HG03045 (cell line): ENCODE data around the gene EIF4G2.

ENCODE experiments used
- ATAC-seq: cut with Tn5 transposase; IDR thresholded peaks from one replicate; pipeline ENCODE4 v1.9.1; 2021; ENCODE audit warnings: mild to moderate bottlenecking, moderate library complexity; ENCODE audit not compliant: unreplicated experiment

EIF4G2 gene

DNA sequence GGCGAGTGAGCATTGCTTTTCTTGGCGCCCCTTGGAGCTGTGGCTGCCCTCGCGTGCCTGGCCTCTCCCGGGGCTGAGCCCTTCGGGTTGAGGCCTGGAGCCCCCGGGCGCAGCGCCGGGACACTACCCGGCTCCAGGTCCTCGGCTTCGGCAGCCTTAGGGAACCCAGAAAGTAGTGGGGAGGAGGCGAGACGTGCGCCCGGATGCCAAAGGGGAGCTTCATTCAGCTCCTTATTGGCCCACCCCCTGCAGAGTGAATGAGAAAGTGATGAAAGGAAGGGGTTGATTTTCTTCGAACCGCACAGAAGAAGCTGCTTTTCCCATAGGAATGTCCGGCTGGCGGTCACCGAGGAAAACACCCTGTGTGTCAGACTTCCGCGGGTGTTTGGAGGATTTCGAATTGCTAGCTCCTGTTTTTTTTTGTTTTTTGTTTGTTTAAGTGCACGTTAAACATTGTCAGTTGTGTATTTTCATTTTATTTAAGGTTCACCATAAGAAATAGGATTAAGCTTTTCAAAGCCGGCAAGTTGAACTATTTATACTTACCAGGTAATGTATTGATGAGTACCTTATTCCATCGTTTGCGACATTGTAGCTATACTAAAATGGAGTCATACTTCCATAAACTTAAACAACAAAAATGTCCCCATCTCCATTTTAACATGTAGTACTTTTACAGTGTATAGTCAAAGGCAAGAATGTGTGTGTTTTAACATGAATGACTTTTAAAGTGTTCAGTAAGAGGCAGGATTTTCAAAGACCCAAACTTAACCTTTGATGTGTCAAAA, 841 bp upstream of the EIF4G2 start:
- ATAC-seq, result peak; percentile 15

DNA sequence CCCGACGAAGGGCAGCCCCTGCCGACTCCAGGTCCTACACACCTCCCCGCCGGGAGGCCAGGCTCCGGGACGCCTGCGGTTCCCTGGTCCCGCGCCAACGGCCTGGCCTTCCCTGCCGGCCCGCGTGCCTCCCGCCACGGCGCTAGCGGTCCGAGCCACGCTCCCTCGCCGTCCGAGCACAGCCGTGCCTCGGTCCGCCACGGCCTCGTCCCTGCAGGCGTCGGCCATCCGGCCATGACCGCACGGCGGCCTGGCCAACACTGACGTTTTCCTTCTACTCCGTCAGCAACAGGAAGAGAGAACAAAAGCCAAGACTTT, 532 bp downstream of the EIF4G2 start:
- ATAC-seq, result peak; percentile 21

DNA sequence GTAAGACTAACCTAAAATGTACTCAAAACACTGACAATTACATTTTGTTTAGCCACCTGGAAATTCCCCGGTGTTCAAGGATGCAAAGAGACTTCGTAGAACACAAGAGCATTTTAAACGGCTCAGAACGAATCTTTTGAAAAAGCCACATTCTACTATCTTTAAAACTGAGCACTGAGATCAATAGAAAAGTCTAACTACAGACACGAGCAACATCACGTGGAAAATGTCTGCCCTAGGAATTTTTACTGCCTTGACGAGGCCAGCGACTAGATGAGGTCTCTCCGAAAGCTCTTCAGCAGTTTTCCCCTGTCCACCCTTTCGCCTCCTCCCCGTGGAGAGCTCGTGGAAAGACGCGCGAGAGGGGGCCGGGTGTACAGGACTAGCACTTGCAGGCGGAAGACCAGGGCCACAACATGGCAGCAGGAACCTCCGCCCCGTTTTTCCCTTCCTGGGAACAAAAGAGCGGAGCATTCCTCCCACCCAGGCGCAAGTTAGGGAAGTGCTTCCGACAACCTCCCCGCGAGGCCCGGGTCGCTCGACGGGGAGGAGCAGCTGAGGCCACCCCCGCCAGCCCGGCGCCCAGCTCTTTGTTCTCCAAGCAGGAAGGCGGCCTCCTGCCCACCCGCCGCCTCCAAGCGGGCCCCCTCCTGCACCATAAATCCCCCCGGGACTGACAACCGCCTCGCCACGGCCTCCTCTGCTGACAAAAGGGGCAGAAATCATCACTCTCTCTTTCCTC, 1.1 kb downstream of the EIF4G2 start:
- peak; percentile 6 for ATAC-seq

DNA sequence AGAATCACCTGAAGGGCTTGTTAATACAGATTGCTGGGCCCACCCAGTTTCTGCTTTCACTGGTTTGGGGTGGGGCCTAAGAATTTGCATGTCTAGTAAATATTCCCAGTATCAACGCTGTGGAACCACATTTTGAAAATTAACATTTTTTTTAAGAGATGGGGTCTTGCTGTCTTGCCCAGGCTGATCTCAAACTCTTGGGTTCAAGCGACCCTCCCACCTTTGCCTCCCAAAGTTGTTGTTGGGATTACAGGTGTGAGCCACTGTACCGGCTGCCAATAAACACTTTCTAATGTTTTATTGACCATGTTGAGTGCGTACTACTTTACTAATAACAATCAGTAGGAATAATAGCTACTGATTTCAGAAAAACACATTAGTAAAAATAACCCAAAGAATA, 2.5 kb downstream of the EIF4G2 start:
- ATAC-seq, result no peak

DNA sequence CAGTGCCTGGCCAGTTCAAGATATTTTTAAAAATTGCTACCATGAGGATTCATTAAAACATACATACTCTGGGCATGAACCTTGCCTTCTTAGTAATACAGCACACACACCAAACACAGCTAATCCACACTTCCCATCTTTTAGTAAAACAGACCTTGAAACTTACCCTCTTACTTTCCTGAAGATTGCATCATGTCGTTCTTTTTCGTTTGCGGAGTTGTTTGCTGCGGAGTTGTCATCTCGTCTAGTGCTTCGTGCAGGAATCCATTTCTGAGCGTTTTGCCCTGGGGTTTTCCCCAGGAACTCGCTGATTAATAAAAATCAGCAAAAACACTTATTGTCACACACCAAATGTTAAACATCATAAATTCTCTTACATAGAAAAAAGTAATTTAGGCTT, 3.0 kb downstream of the EIF4G2 start:
- no peak for ATAC-seq

GRCh38 chr11:10803676-10804075, 5.0 kb downstream of the EIF4G2 start:
- no peak for ATAC-seq

DNA sequence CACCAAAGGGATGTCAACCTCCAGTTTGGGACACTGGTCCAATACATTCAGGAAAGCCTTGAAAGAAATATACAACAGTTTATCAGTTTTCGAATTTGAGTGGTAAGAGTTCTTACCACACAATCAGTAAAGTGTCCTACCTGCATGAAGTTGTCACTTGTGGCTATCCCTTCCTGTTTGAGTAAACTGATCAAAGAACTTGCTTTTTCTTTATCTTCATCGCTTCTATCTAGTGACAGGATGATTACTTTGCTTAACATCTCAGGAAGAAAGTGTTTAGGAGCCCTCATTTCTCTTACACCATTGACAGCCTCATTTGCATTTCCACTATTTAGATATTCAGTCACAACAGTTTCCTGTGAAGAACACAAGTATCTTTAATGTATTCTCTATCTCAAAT, 8.4 kb downstream of the EIF4G2 start:
- no peak for ATAC-seq

DNA sequence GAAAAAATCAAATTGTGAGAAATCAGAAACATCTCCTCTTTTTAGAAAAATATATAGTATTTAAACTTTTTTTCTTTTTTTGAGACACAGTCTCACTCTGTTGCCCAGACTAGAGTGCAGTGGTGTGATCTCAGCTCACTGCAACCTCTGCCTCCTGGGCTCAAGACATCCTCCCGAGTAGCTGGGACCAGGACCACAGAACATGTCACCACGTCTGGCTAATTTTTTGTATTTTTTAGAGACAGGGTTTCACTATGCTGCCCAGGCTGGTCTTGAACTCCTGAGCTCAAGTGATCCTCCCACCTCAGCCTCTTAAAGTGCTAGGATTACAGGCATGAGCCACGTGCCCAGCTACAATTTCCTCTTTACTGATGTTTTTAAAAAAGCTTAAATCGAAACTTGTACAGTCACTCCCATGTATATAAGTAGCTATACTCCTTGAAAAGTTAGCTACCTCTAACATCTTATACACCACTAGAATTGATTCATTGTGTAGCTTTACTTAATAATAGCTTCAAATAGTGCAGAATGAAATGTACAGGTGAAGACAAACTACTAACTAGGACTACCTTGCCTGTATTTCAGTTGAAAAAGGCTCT, 10.3 kb downstream of the EIF4G2 start:
- ATAC-seq, result no peak

DNA sequence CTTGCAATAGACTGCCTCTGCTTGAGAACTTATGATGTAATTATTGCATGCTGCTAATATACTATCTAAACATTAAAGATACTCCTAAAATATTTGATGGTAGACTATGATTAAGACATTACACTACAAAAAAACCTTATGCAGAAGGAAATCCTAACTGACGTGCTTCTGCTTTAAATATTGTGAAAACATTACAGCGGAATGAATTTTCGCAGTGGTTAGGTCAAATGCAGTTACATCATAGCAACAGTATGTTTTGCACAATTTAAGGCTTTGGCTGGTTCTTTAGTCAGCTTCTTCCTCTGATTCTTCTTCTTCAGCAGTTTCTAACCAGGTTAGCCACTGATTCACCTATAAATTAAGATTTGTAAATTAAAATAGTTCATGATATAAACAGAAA, 11.2 kb downstream of the EIF4G2 start:
- ATAC-seq, result no peak

DNA sequence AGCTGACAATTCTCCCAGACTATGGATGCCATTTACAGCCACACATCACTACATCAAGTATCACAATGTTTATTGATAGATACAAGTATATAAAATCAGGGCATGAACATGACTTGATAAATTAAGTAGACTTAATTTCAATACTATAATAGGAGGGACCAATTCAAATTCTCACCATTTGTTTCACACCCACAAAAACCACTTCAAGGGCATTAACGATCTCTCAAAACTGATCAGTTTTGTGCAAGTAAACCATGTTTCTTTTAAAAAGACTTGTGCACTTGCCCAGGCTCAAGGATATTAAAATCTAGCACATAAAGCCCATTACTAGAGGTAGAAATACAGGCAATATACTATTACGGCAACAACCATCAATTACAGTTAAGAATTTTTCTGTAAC, 11.7 kb downstream of the EIF4G2 start:
- ATAC-seq, result no peak

GRCh38 chr11:10796191-10796590, 12.5 kb downstream of the EIF4G2 start:
- ATAC-seq, result no peak

GRCh38 chr11:10793470-10794255, 15.1 kb downstream of the EIF4G2 start:
- no peak for ATAC-seq

DNA sequence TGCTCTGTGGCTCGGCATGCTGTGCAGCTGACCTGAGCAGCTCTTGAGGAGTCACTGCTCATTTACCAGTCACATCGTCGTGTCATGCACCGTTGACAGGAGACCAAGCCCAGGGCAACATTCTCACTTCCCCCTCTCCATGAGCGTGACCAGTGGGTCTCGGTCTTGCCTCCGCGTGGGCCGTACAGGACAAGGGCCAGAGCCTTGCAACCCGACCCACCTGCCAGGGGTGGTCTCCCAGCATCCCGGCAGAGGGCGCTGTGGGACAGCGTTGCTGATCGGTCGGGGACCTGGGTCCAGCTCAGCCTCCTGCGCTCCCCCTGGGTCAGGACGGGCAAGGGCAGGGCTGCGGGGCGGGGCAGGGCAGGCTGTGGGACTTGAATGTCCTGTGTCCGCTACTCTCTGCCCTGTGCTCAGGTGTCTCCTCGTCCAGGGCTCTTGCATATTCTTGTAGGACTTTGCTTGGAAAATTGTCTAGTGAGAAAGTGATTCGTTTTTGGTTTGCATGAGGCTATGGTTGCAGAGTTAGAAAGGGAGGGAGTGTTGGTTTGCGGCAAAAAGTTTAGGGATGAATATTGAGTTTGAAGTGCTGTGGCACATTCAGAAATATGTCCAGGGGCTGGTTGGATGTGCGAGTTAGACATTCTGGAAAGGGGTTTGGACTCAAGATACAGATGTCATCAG, 16.2 kb downstream of the EIF4G2 start:
- peak; percentile 88 for ATAC-seq

- no peak for ATAC-seq
These were observed 22.3 kb downstream of the EIF4G2 start for GRCh38 chr11:10786451-10786850.

- ATAC-seq, result no peak
These were observed 23.6 kb downstream of the EIF4G2 start for GRCh38 chr11:10785146-10785474.

GRCh38 chr11:10784232-10785145, 24.2 kb downstream of the EIF4G2 start:
- no peak for ATAC-seq

DNA sequence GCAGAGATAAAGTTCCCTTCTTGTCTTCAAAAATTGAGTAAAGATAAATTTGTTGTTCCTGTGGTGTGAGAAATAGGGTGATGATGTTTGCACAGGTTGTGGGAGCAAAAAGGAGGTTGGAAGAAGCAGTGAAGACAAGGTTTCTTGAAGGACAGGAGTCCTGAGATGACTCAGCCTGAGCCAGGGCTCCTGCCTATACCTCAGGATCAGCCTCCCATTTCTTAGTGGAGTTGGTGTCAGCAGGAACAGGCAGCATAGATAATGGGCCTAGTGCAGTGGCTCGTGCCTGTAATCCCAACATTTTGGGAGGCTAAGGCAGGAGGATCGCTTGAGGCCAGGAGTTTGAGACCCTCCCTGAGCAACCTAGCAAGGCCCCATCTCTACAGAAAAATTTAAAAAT, 28.7 kb downstream of the EIF4G2 start:
- no peak for ATAC-seq

DNA sequence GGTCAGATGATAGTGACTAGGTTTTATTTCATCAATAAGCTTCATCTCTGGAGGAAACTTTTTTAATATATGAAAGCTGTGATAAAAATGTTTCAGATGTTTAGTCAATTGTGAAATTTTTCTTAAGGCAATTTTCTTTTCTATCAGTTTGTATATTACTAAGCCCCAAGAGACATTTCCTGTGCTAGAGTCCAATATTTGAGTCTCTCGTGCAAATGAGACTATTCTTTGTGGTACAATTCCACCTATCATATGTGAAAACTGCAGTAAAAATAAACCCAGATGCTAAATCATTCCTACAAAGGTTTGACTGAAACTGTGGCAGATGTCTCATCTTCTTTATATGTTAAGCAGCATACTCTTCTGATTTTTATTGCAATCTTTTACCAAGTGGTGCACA, 29.6 kb downstream of the EIF4G2 start:
- no peak for ATAC-seq

GRCh38 chr11:10778217-10778970, 30.3 kb downstream of the EIF4G2 start:
- no peak for ATAC-seq
